Trophoblast cell (in vitro differentiated cells and primary cell): ENCODE results near the gene SLC6A12.

Experiments used
- DNase-seq, 2 donors: peaks; one replicate each; pipeline ENCODE4 v3.0.0-alpha.2; 2016
- H2AFZ ChIP-seq: 2 replicates; pipeline ENCODE4 v1.6.1; 2013; ENCODE audit warnings: low read length, moderate library complexity, mild to moderate bottlenecking; ENCODE audit not compliant: insufficient read depth, poor library complexity
- H2AK5ac ChIP-seq: 2 replicates; pipeline ENCODE4 v1.6.1; 2013; ENCODE audit warnings: mild to moderate bottlenecking, low read length
- H2BK120ac ChIP-seq: 2 replicates; pipeline ENCODE4 v1.6.1; 2013; ENCODE audit warnings: low read length, mild to moderate bottlenecking, moderate library complexity; ENCODE audit not compliant: insufficient read depth, poor library complexity
- H2BK12ac ChIP-seq: 2 replicates; pipeline ENCODE4 v1.6.1; 2013; ENCODE audit warnings: mild to moderate bottlenecking, low read length, moderate library complexity
- H2BK5ac ChIP-seq: 2 replicates; pipeline ENCODE4 v1.6.1; 2013; ENCODE audit warnings: low read length, low read depth, moderate library complexity, mild to moderate bottlenecking; ENCODE audit not compliant: poor library complexity
- H3K14ac ChIP-seq: 2 replicates; pipeline ENCODE4 v1.6.1; 2013; ENCODE audit warnings: mild to moderate bottlenecking, low read length
- H3K18ac ChIP-seq: 2 replicates; pipeline ENCODE4 v1.6.1; 2013; ENCODE audit warnings: mild to moderate bottlenecking, low read length
- H3K23ac ChIP-seq: 2 replicates; pipeline ENCODE4 v1.6.1; 2013; ENCODE audit warnings: low read length
- H3K27ac ChIP-seq: 2 replicates; pipeline ENCODE4 v1.5.1; 2013; ENCODE audit warnings: low read depth, mild to moderate bottlenecking, inconsistent platforms, low read length, moderate library complexity
- H3K27me3 ChIP-seq: 2 replicates; pipeline ENCODE4 v1.6.1; 2013; ENCODE audit warnings: inconsistent platforms, mild to moderate bottlenecking, low read length, moderate library complexity; ENCODE audit not compliant: insufficient read depth
- H3K36me3 ChIP-seq, 2 experiments: 1 replicate in 1 of 2; 2 replicates in 1 of 2; pipeline ENCODE4 v1.6.1; 2013; ENCODE audit warnings: low read length in 2 of 2, mild to moderate bottlenecking in 2 of 2, moderate library complexity in 1 of 2; ENCODE audit not compliant: insufficient read depth in 2 of 2, control insufficient read depth in 1 of 2
- H3K4ac ChIP-seq: 2 replicates; pipeline ENCODE4 v1.6.1; 2013; ENCODE audit warnings: low read depth, mild to moderate bottlenecking, low read length, moderate library complexity
- H3K4me1 ChIP-seq, 2 experiments: 1 replicate in 1 of 2; 2 replicates in 1 of 2; pipeline ENCODE4 v1.6.1; 2013; ENCODE audit warnings: low read length in 2 of 2, mild to moderate bottlenecking in 2 of 2, moderate library complexity in 1 of 2; ENCODE audit not compliant: insufficient read depth in 2 of 2, control insufficient read depth in 1 of 2
- H3K4me2 ChIP-seq: 2 replicates; pipeline ENCODE4 v1.6.1; 2013; ENCODE audit warnings: inconsistent platforms, mild to moderate bottlenecking, low read length, moderate library complexity
- H3K4me3 ChIP-seq: 2 replicates; pipeline ENCODE4 v1.5.1; 2013; ENCODE audit warnings: mild to moderate bottlenecking, low read depth, low read length, inconsistent platforms
- H3K79me1 ChIP-seq: one replicate; pipeline ENCODE4 v1.6.1; 2013; ENCODE audit warnings: low read length
- H3K79me2 ChIP-seq: 2 replicates; pipeline ENCODE4 v1.6.1; 2013; ENCODE audit warnings: low read length, mild to moderate bottlenecking; ENCODE audit not compliant: control insufficient read depth, insufficient read depth, poor library complexity
- H3K9ac ChIP-seq: 2 replicates; pipeline ENCODE4 v1.6.1; 2013; ENCODE audit warnings: mild to moderate bottlenecking, low read length
- H3K9me3 ChIP-seq: 2 replicates; pipeline ENCODE4 v1.6.1; 2013; ENCODE audit warnings: low read depth, mild to moderate bottlenecking, control low read depth, inconsistent platforms, low read length; ENCODE audit not compliant: insufficient read depth
- H4K12ac ChIP-seq: 2 replicates; pipeline ENCODE4 v1.6.1; 2013; ENCODE audit warnings: low read depth, mild to moderate bottlenecking, low read length, moderate library complexity
- H4K8ac ChIP-seq: 2 replicates; pipeline ENCODE4 v1.6.1; 2013; ENCODE audit warnings: low read depth, mild to moderate bottlenecking, low read length, moderate library complexity
- H4K91ac ChIP-seq: one replicate; pipeline ENCODE4 v1.6.1; 2013; ENCODE audit warnings: low read depth, mild to moderate bottlenecking, low read length, moderate library complexity
- WGBS: extraction: QIAGEN DNeasy Blood & Tissue Kit; methylation state at CpG from one replicate; pipeline ENCODE4 v1.1.7; 2013; ENCODE audit warnings: missing lambda C conversion rate; ENCODE audit not compliant: insufficient read length, insufficient coverage; ENCODE audit errors: extremely low coverage; 5-methylcytosine and 5-hydroxymethylcytosine counted together

SLC6A12 gene

DNA sequence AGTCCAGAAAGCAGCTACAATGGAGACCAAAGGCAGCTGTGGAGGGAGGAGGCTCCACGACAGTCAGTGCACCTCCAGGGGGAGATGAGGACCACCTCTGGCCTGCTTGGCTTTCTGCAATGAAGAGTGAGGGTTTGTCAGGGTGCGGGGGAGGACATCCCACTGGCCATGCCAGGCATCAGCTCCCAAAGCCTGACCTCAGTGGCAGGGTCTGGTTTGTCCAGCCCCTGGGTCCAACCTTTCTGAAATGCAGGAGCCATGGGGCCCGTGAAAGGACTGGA, 35.2 kb downstream of the SLC6A12 start:
- Histone ChIP-seq H3K4me3 (no peak overlapping the region), H3K79me1 (peaks cover 2% of the 10 kb centered on the region), H2BK5ac (no peak overlapping the region), H3K9ac (no peak overlapping the region), H2BK12ac (no peak overlapping the region), H3K14ac (no peak overlapping the region), H4K12ac (no peak overlapping the region), H3K4ac (no peak overlapping the region), H2AK5ac (no peak overlapping the region), H4K91ac (no peak overlapping the region), H3K18ac (no peak overlapping the region), H3K23ac (no peak overlapping the region), H3K79me2 (no peaks in the 10 kb centered on the region), H3K4me1 (peaks cover 9 to 29% of the 10 kb centered on the region in 2 experiments), H3K27me3 (no peaks in the 10 kb centered on the region), H2AFZ (no peak overlapping the region), H3K9me3 (no peaks in the 10 kb centered on the region), H3K4me2 (no peak overlapping the region), H3K36me3 (no peaks in the 10 kb centered on the region), H2BK120ac (no peak overlapping the region), H4K8ac (no peak overlapping the region), H3K27ac (no peak overlapping the region)
- DNase-seq, result no peak
- WGBS, result no CpG with 5 or more reads among the region's 3 CpGs

- DNase-seq, result no peak
- no peak overlapping the region for H4K12ac ChIP-seq
- H3K4me1 ChIP-seq, result peaks cover 9 to 29% of the 10 kb centered on the region in 2 experiments
- no peak overlapping the region for H2BK120ac ChIP-seq
- no peak overlapping the region for H3K14ac ChIP-seq
- H3K27me3 ChIP-seq, result no peaks in the 10 kb centered on the region
- no peak overlapping the region for H4K8ac ChIP-seq
- no peaks in the 10 kb centered on the region for H3K79me2 ChIP-seq
- no peak overlapping the region for H3K4me2 ChIP-seq
- H2AK5ac ChIP-seq, result no peak overlapping the region
- no peak overlapping the region for H2BK12ac ChIP-seq
- no peak overlapping the region for H2BK5ac ChIP-seq
- H3K36me3 ChIP-seq, result no peaks in the 10 kb centered on the region
- no peak overlapping the region for H3K4ac ChIP-seq
- no peak overlapping the region for H3K23ac ChIP-seq
- WGBS, result no CpG with 5 or more reads among the region's 20 CpGs
- H3K79me1 ChIP-seq, result peaks cover 2% of the 10 kb centered on the region
- H3K9me3 ChIP-seq, result no peaks in the 10 kb centered on the region
- no peak overlapping the region for H3K27ac ChIP-seq
- peak overlapping the region; percentile 7 for H4K91ac ChIP-seq
- H3K9ac ChIP-seq, result no peak overlapping the region
- H3K18ac ChIP-seq, result no peak overlapping the region
- H3K4me3 ChIP-seq, result no peak overlapping the region
- no peak overlapping the region for H2AFZ ChIP-seq
Observed at GRCh38 chr12:177980-178828, 35.8 kb downstream of the SLC6A12 start.

GRCh38 chr12:177336-177979, 36.5 kb downstream of the SLC6A12 start:
- no peak overlapping the region for H3K4me3 ChIP-seq
- no peak for DNase-seq
- peaks cover 2% of the 10 kb centered on the region for H3K79me1 ChIP-seq
- no peaks in the 10 kb centered on the region for H3K79me2 ChIP-seq
- H4K8ac ChIP-seq, result no peak overlapping the region
- H3K9me3 ChIP-seq, result no peaks in the 10 kb centered on the region
- H3K4me2 ChIP-seq, result no peak overlapping the region
- H3K23ac ChIP-seq, result no peak overlapping the region
- no peak overlapping the region for H2AFZ ChIP-seq
- no CpG with 5 or more reads among the region's 11 CpGs for WGBS
- no peaks in the 10 kb centered on the region for H3K36me3 ChIP-seq
- H2BK120ac ChIP-seq, result no peak overlapping the region
- H3K27ac ChIP-seq, result no peak overlapping the region
- H4K12ac ChIP-seq, result no peak overlapping the region
- H3K4me1 ChIP-seq, result peaks cover 9 to 28% of the 10 kb centered on the region in 2 experiments
- H2BK5ac ChIP-seq, result no peak overlapping the region
- no peak overlapping the region for H2BK12ac ChIP-seq
- H3K27me3 ChIP-seq, result no peaks in the 10 kb centered on the region
- no peak overlapping the region for H3K4ac ChIP-seq
- H3K18ac ChIP-seq, result no peak overlapping the region
- no peak overlapping the region for H4K91ac ChIP-seq
- H3K14ac ChIP-seq, result no peak overlapping the region
- H3K9ac ChIP-seq, result no peak overlapping the region
- no peak overlapping the region for H2AK5ac ChIP-seq

- Histone ChIP-seq H2BK5ac (no peak overlapping the region), H3K23ac (no peak overlapping the region), H3K27ac (no peak overlapping the region), H3K36me3 (no peaks in the 10 kb centered on the region), H2BK12ac (no peak overlapping the region), H3K79me1 (peaks cover 2% of the 10 kb centered on the region), H3K18ac (no peak overlapping the region), H3K4me1 (peaks cover 9 to 20% of the 10 kb centered on the region in 2 experiments), H4K8ac (no peak overlapping the region), H3K4me3 (no peak overlapping the region), H3K9me3 (no peaks in the 10 kb centered on the region), H3K14ac (no peak overlapping the region), H3K79me2 (no peaks in the 10 kb centered on the region), H3K4ac (no peak overlapping the region), H4K91ac (no peak overlapping the region), H2AFZ (no peak overlapping the region), H3K27me3 (no peaks in the 10 kb centered on the region), H3K9ac (no peak overlapping the region), H2BK120ac (no peak overlapping the region), H2AK5ac (no peak overlapping the region), H4K12ac (no peak overlapping the region), H3K4me2 (no peak overlapping the region)
- DNase-seq, result no peak
- no CpG with 5 or more reads among the region's 16 CpGs for WGBS
Observed at GRCh38 chr12:176321-177181, 37.4 kb downstream of the SLC6A12 start.
